Mesothelial cell of epicardium (in vitro differentiated cells): Measurements from ENCODE around the gene RAB9A. TPM values are rescaled to one million over a fixed set of nuclear protein-coding genes. Genes with fewer than 3 reads are reported as not detected.
"Not testable (repeated sequence)": the region's sequence is repeated elsewhere in the genome, so short reads cannot be mapped to it uniquely, and the experiment has no call there.

ENCODE experiments used
- DNase-seq, 2 experiments: peaks; one replicate each; pipeline ENCODE4 v3.0.0; 2021; ENCODE audit warnings: low spot score in 2 of 2; ENCODE audit not compliant: unreplicated experiment in 2 of 2
- H3K27ac Mint-ChIP-seq: 2 replicates; pipeline ENCODE4 v1.8.0; 2021; ENCODE audit warnings: mixed read lengths
- H3K27me3 Mint-ChIP-seq: 2 replicates; pipeline ENCODE4 v1.8.0; 2021; ENCODE audit warnings: low read depth, mixed read lengths
- H3K36me3 Mint-ChIP-seq: 2 replicates; pipeline ENCODE4 v1.8.0; 2021; ENCODE audit warnings: mixed read lengths
- H3K4me1 Mint-ChIP-seq: 2 replicates; pipeline ENCODE4 v1.8.0; 2021; ENCODE audit warnings: mixed read lengths
- H3K4me3 Mint-ChIP-seq: 2 replicates; pipeline ENCODE4 v1.8.0; 2021; ENCODE audit warnings: mild to moderate bottlenecking, moderate library complexity, mixed read lengths
- H3K9me3 Mint-ChIP-seq: 2 replicates; pipeline ENCODE4 v1.8.0; 2021; ENCODE audit warnings: mixed read lengths
- CTCF ChIP-seq: fragments of 200-600 bp; sonication (generic); IDR thresholded peaks from one replicate; pipeline ENCODE4 v1.5.0; 2021; ENCODE audit warnings: antibody characterized with exemption; ENCODE audit not compliant: unreplicated experiment
- total RNA-seq: library from RNA; stranded (reverse); gene quantifications from 3 replicates; pipeline ENCODE4 v1.2.1, GENCODE V29; 2021

RAB9A gene
- total RNA-seq, 1 donor from 2014 or later = 21.0 TPM

- Mint-ChIP-seq H3K9me3 (peaks cover 34% of the 10 kb centered on the region), H3K4me3 (no peak overlapping the region), H3K36me3 (no peaks in the 10 kb centered on the region), H3K27me3 (no peaks in the 10 kb centered on the region), H3K4me1 (peaks cover 8% of the 10 kb centered on the region), H3K27ac (no peak overlapping the region)
- no peak for TF ChIP-seq CTCF
- DNase-seq = no peak
Measured at GRCh38 chrX:13673016-13673415, 15.9 kb upstream of the RAB9A start.

GRCh38 chrX:13676885-13677284 is 12.0 kb upstream of the RAB9A start:
- TF ChIP-seq CTCF = no peak
- H3K4me1 Mint-ChIP-seq = no peaks in the 10 kb centered on the region
- H3K27ac Mint-ChIP-seq = no peak overlapping the region
- no peak for DNase-seq
- H3K27me3 Mint-ChIP-seq = no peaks in the 10 kb centered on the region
- no peaks in the 10 kb centered on the region for H3K36me3 Mint-ChIP-seq
- H3K4me3 Mint-ChIP-seq = no peak overlapping the region
- H3K9me3 Mint-ChIP-seq = peaks cover 35% of the 10 kb centered on the region

GRCh38 chrX:13679700-13680099 is 9.2 kb upstream of the RAB9A start:
- not testable (repeated sequence) for H3K4me3 Mint-ChIP-seq, H3K27me3 Mint-ChIP-seq, H3K27ac Mint-ChIP-seq, DNase-seq, H3K36me3 Mint-ChIP-seq, H3K4me1 Mint-ChIP-seq
- H3K9me3 Mint-ChIP-seq = peaks cover 33% of the 10 kb centered on the region

- Mint-ChIP-seq H3K36me3 (no peaks in the 10 kb centered on the region), H3K9me3 (peaks cover 32% of the 10 kb centered on the region), H3K27me3 (no peaks in the 10 kb centered on the region), H3K4me3 (no peak overlapping the region), H3K4me1 (peaks cover 11% of the 10 kb centered on the region), H3K27ac (no peak overlapping the region)
- DNase-seq = no peak
- TF ChIP-seq CTCF = no peak
Measured at GRCh38 chrX:13681595-13681994, 7.3 kb upstream of the RAB9A start.

- no peak for TF ChIP-seq CTCF
- Mint-ChIP-seq H3K27me3 (no peaks in the 10 kb centered on the region), H3K36me3 (no peaks in the 10 kb centered on the region), H3K27ac (no peak overlapping the region), H3K9me3 (peaks cover 33% of the 10 kb centered on the region), H3K4me3 (no peak overlapping the region), H3K4me1 (peaks cover 18% of the 10 kb centered on the region)
- DNase-seq = no peak
Measured at GRCh38 chrX:13684361-13684760, 4.6 kb upstream of the RAB9A start.

- Mint-ChIP-seq H3K36me3 (no peaks in the 10 kb centered on the region), H3K9me3 (peaks cover 28% of the 10 kb centered on the region), H3K27ac (no peak overlapping the region), H3K4me3 (no peak overlapping the region), H3K27me3 (no peaks in the 10 kb centered on the region), H3K4me1 (peaks cover 19% of the 10 kb centered on the region)
- no peak for TF ChIP-seq CTCF
- DNase-seq = no peak
Measured at GRCh38 chrX:13685126-13685763, 3.7 kb upstream of the RAB9A start.
